ENCODE measurements around the gene FANCM.

FANCM gene

GRCh38 chr14:45238988-45239387 lies 103.3 kb downstream of the FANCM start:
- no peaks in the 10 kb centered on the region for H3K9me3 ChIP-seq (ENCODE audit: control insufficient read depth, insufficient read depth, low read depth, low read length)
- POLR2A ChIA-PET = no interaction called here
- 0 out of 2 replicates have a peak, but pooled peaks cover 2% of the 10 kb centered on the region for H3K4me1 ChIP-seq (ENCODE audit: control insufficient read depth, insufficient read depth, low read length)
- TF ChIP-seq ZNF473 (tag by site-specific recombination; IDR thresholded peaks at IDR 0.05) (no peak), PRDM1 (tag by site-specific recombination; IDR thresholded peaks at IDR 0.05) (no peak), ZNF548 (tag by site-specific recombination; IDR thresholded peaks at IDR 0.05) (no peak), OSR2 (tag by site-specific recombination; IDR thresholded peaks at IDR 0.05) (no peak), ZNF211 (tag by site-specific recombination; IDR thresholded peaks at IDR 0.05; ENCODE audit: low read depth) (no peak), ZNF391 (tag by site-specific recombination; IDR thresholded peaks at IDR 0.05; ENCODE audit: borderline replicate concordance, low read depth) (no peak), ZNF239 (tag by site-specific recombination; IDR thresholded peaks at IDR 0.05) (no peak), ZNF138 (tag by site-specific recombination; IDR thresholded peaks at IDR 0.05; ENCODE audit: borderline replicate concordance) (no peak), ZNF561 (tag by site-specific recombination; IDR thresholded peaks at IDR 0.05; ENCODE audit: borderline replicate concordance) (no peak), ZNF571 (tag by site-specific recombination; IDR thresholded peaks at IDR 0.05) (no peak), BCL11A (tag by site-specific recombination; IDR thresholded peaks at IDR 0.05; ENCODE audit: low read depth) (no peak), ZNF658 (tag by site-specific recombination; IDR thresholded peaks at IDR 0.05) (no peak), ZFP37 (tag by site-specific recombination; IDR thresholded peaks at IDR 0.05) (no peak), ZFHX2 (tag by site-specific recombination; conservative IDR thresholded peaks at IDR 0.05) (no peak), YY2 (tag by site-specific recombination; IDR thresholded peaks at IDR 0.05) (no peak)
- TF ChIP-seq, protein P1, sequence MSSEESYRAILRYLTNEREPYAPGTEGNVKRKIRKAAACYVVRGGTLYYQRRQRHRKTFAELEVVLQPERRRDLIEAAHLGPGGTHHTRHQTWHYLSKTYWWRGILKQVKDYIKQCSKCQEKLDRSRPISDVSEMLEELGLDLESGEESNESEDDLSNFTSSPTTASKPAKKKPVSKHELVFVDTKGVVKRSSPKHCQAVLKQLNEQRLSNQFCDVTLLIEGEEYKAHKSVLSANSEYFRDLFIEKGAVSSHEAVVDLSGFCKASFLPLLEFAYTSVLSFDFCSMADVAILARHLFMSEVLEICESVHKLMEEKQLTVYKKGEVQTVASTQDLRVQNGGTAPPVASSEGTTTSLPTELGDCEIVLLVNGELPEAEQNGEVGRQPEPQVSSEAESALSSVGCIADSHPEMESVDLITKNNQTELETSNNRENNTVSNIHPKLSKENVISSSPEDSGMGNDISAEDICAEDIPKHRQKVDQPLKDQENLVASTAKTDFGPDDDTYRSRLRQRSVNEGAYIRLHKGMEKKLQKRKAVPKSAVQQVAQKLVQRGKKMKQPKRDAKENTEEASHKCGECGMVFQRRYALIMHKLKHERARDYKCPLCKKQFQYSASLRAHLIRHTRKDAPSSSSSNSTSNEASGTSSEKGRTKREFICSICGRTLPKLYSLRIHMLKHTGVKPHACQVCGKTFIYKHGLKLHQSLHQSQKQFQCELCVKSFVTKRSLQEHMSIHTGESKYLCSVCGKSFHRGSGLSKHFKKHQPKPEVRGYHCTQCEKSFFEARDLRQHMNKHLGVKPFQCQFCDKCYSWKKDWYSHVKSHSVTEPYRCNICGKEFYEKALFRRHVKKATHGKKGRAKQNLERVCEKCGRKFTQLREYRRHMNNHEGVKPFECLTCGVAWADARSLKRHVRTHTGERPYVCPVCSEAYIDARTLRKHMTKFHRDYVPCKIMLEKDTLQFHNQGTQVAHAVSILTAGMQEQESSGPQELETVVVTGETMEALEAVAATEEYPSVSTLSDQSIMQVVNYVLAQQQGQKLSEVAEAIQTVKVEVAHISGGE (tag by site-specific recombination; conservative IDR thresholded peaks at IDR 0.05; ENCODE audit: low read depth) = no peak
- TF ChIP-seq, protein P2, sequence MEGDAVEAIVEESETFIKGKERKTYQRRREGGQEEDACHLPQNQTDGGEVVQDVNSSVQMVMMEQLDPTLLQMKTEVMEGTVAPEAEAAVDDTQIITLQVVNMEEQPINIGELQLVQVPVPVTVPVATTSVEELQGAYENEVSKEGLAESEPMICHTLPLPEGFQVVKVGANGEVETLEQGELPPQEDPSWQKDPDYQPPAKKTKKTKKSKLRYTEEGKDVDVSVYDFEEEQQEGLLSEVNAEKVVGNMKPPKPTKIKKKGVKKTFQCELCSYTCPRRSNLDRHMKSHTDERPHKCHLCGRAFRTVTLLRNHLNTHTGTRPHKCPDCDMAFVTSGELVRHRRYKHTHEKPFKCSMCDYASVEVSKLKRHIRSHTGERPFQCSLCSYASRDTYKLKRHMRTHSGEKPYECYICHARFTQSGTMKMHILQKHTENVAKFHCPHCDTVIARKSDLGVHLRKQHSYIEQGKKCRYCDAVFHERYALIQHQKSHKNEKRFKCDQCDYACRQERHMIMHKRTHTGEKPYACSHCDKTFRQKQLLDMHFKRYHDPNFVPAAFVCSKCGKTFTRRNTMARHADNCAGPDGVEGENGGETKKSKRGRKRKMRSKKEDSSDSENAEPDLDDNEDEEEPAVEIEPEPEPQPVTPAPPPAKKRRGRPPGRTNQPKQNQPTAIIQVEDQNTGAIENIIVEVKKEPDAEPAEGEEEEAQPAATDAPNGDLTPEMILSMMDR (tag by site-specific recombination; IDR thresholded peaks at IDR 0.05) = no peak
- no peak overlapping the region for H3K4me3 ChIP-seq (ENCODE audit: low read depth, low read length)
- CTCF ChIA-PET = no interaction called here
- H3K36me3 ChIP-seq (ENCODE audit: control insufficient read depth in 2 of 2, insufficient read depth in 1 of 2, low read length in 2 of 2) = peaks cover 46 to 49% of the 10 kb centered on the region in 2 experiments
- H3K27ac ChIP-seq (ENCODE audit: extremely low read depth, low read depth, low read length) = no peak overlapping the region

GRCh38 chr14:45242706-45243105 lies 107.0 kb downstream of the FANCM start:
- POLR2A ChIA-PET = no interaction called here
- Histone ChIP-seq H3K4me3 (ENCODE audit: low read depth, low read length) (no peak overlapping the region), H3K4me1 (ENCODE audit: control insufficient read depth, insufficient read depth, low read length) (0 out of 2 replicates have a peak, but pooled peaks cover 19% of the 10 kb centered on the region), H3K27ac (ENCODE audit: extremely low read depth, low read depth, low read length) (no peak overlapping the region), H3K9me3 (ENCODE audit: control insufficient read depth, insufficient read depth, low read depth, low read length) (no peaks in the 10 kb centered on the region), H3K36me3 (ENCODE audit: control insufficient read depth in 2 of 2, insufficient read depth in 1 of 2, low read length in 2 of 2) (peaks cover 17 to 22% of the 10 kb centered on the region in 2 experiments)
- no peak for TF ChIP-seq ZNF416 (tag by site-specific recombination; IDR thresholded peaks at IDR 0.05)
- no peak for TF ChIP-seq ZNF221 (tag by site-specific recombination; IDR thresholded peaks at IDR 0.05; ENCODE audit: borderline replicate concordance)
- no peak for TF ChIP-seq PRDM10 (tag by site-specific recombination; IDR thresholded peaks at IDR 0.05)
- no peak for TF ChIP-seq ZNF626 (tag by site-specific recombination; IDR thresholded peaks at IDR 0.05)
- no peak for TF ChIP-seq ZFHX2 (tag by site-specific recombination; conservative IDR thresholded peaks at IDR 0.05)
- TF ChIP-seq OSR2 (tag by site-specific recombination; IDR thresholded peaks at IDR 0.05) = no peak
- no peak for TF ChIP-seq ZNF302 (tag by site-specific recombination; IDR thresholded peaks at IDR 0.05; ENCODE audit: low read depth)
- no peak for TF ChIP-seq ZNF311 (tag by site-specific recombination; IDR thresholded peaks at IDR 0.05; ENCODE audit: borderline replicate concordance)
- CTCF ChIA-PET = interaction anchor here (0.6 to 1.2 kb wide), 2 partner anchors 10 to 263 kb away, joined by 3 to 6 read pairs; partner anchors contain the start of gene MIS18BP1

Data from HEK293 (cell line).